IMR-90 (cell line): ENCODE results near the gene GRAMD4.

Experiments
- BHLHE40 ChIP-seq: fragments of 150-350 bp; IDR thresholded peaks from 2 replicates; pipeline ENCODE4 v1.6.1; 2016; ENCODE audit warnings: mild to moderate bottlenecking, low read depth, low read length
- CEBPB ChIP-seq: IDR thresholded peaks from 2 replicates; pipeline ENCODE4 v1.6.1; 2012; ENCODE audit warnings: low read depth, low read length, improper control_type of control experiment
- CHD1 ChIP-seq: IDR thresholded peaks from 2 replicates; pipeline ENCODE4 v1.6.1; 2012; ENCODE audit warnings: low read depth, low read length, improper control_type of control experiment
- CTCF ChIP-seq: conservative IDR thresholded peaks from 2 replicates; pipeline ENCODE4 v1.5.1; 2012; ENCODE audit warnings: mild to moderate bottlenecking, low read depth, low read length, improper control_type of control experiment
- FOS ChIP-seq: fragments of 150-350 bp; IDR thresholded peaks from 2 replicates; pipeline ENCODE4 v1.6.1; 2016; ENCODE audit warnings: low read depth, low read length
- MXI1 ChIP-seq: IDR thresholded peaks from 2 replicates; pipeline ENCODE4 v1.6.1; 2012; ENCODE audit warnings: low read depth, mild to moderate bottlenecking, low read length, moderate library complexity, borderline replicate concordance
- POLR2A ChIP-seq: IDR thresholded peaks from 2 replicates; pipeline ENCODE4 v1.6.1; 2012; ENCODE audit warnings: mild to moderate bottlenecking, low read depth, low read length
- RAD21 ChIP-seq: IDR thresholded peaks from 2 replicates; pipeline ENCODE4 v1.6.1; 2012; ENCODE audit warnings: low read length, improper control_type of control experiment
- SMC3 ChIP-seq: fragments of 150-350 bp; IDR thresholded peaks from 2 replicates; pipeline ENCODE4 v1.6.1; 2016; ENCODE audit warnings: low read depth, mild to moderate bottlenecking, antibody characterized with exemption, low read length, moderate library complexity
- USF2 ChIP-seq: fragments of 150-350 bp; IDR thresholded peaks from 2 replicates; pipeline ENCODE4 v1.6.1; 2017; ENCODE audit warnings: mild to moderate bottlenecking, antibody characterized with exemption, low read length, low read depth

GRCh38 chr22:46657996-46658947 lies 38.1 kb downstream of the GRAMD4 start:
- no peak for TF ChIP-seq CTCF
- no peak for TF ChIP-seq POLR2A
- no peak for TF ChIP-seq USF2
- no peak for TF ChIP-seq CEBPB
- TF ChIP-seq RAD21 = no peak
- TF ChIP-seq MXI1 = no peak
- no peak for TF ChIP-seq BHLHE40
- no peak for TF ChIP-seq FOS
- TF ChIP-seq CHD1 = no peak
- TF ChIP-seq SMC3 = no peak
